GM23248 (cell line): ENCODE measurements around the gene TIGD3.

Experiments used
- EZH2 ChIP-seq: fragments of 200-600 bp; sonication (generic); IDR thresholded peaks from 2 replicates; pipeline ENCODE4 v1.6.1; 2018; ENCODE audit warnings: antibody characterized with exemption, mild to moderate bottlenecking; ENCODE audit not compliant: insufficient read depth, poor library complexity, severe bottlenecking
- EZH2phosphoT487 ChIP-seq: fragments of 200-600 bp; sonication (generic); IDR thresholded peaks from 2 replicates; pipeline ENCODE4 v1.6.1; 2018; ENCODE audit warnings: antibody characterized with exemption, moderate library complexity, mild to moderate bottlenecking, low read depth; ENCODE audit not compliant: insufficient read depth

- TF ChIP-seq EZH2phosphoT487 (no peak), EZH2 (no peak)
Measured at GRCh38 chr11:65353376-65353775, 1.2 kb upstream of the TIGD3 start.
